Measurements from ENCODE around the gene UPF2. TPM values are rescaled to one million over a fixed set of nuclear protein-coding genes. Genes with fewer than 3 reads are reported as not detected.

The UPF2 gene
- polyA plus RNA-seq, 1 donor (not counting 4 experiments of a cell fraction or from before 2014, with no cell fraction given): 20.3 TPM

- no peaks in the 10 kb centered on the region for H3K4me1 ChIP-seq (ENCODE audit: control insufficient read depth, extremely low read depth, insufficient read depth, low read length)
- dilution Hi-C loops (cut with MboI; ENCODE audit: extremely low pct_ligation_motif_present, low sequenced_read_pairs): no loop called here
- no peak overlapping the region for H3K27ac ChIP-seq (ENCODE audit: control insufficient read depth, insufficient read depth, low read length)
- no peaks in the 10 kb centered on the region for H4K20me1 ChIP-seq (ENCODE audit: control insufficient read depth, extremely low read depth, insufficient read depth, low read length)
- no peak overlapping the region for H3K4me3 ChIP-seq (ENCODE audit: control insufficient read depth in 2 of 3, extremely low read depth in 1 of 3, insufficient read depth in 2 of 3, low read depth in 1 of 3, low read length in 3 of 3)
- H2AFZ ChIP-seq (ENCODE audit: control insufficient read depth, low read length): no peak overlapping the region
- H3K27me3 ChIP-seq (ENCODE audit: control insufficient read depth, extremely low read depth, insufficient read depth, low read length): no peaks in the 10 kb centered on the region
- H3K9ac ChIP-seq (ENCODE audit: control insufficient read depth, extremely low read depth, insufficient read depth, low read length): no peak overlapping the region
- H3K9me3 ChIP-seq (ENCODE audit: control insufficient read depth, low read depth, low read length): no peaks in the 10 kb centered on the region
- H3K4me2 ChIP-seq (ENCODE audit: control insufficient read depth, extremely low read depth, insufficient read depth, low read depth, low read length): no peak overlapping the region
- H3K79me2 ChIP-seq (ENCODE audit: control insufficient read depth, insufficient read depth, low read length): no peaks in the 10 kb centered on the region
- TF ChIP-seq EZH2 (IDR thresholded peaks at IDR 0.05; ENCODE audit: low read length) (no peak), CTCF (optimal IDR thresholded peaks at IDR 0.05 in 1 of 3, IDR thresholded peaks at IDR 0.05 in 1 of 3, conservative IDR thresholded peaks at IDR 0.05 in 1 of 3; ENCODE audit: extremely low read depth in 1 of 3, insufficient read depth in 2 of 3, low read length in 3 of 3) (no peak)
- peaks cover 6 to 21% of the 10 kb centered on the region in 2 experiments for H3K36me3 ChIP-seq (ENCODE audit: control insufficient read depth in 2 of 2, extremely low read depth in 1 of 2, insufficient read depth in 2 of 2, low read length in 2 of 2)
- no peak for FAIRE-seq
- no peak for DNase-seq (ENCODE audit: low read depth, low spot score)
- H3K9me1 ChIP-seq (ENCODE audit: control insufficient read depth, extremely low read depth, insufficient read depth, low read length): no peaks in the 10 kb centered on the region
Observed at GRCh38 chr10:12091421-12091820, 48.8 kb upstream of the UPF2 start.

- DNase-seq (ENCODE audit: low read depth, low spot score) (no peak), FAIRE-seq (no peak)
- Histone ChIP-seq H3K4me3 (ENCODE audit: control insufficient read depth in 2 of 3, extremely low read depth in 1 of 3, insufficient read depth in 2 of 3, low read depth in 1 of 3, low read length in 3 of 3) (no peak overlapping the region), H3K79me2 (ENCODE audit: control insufficient read depth, insufficient read depth, low read length) (no peaks in the 10 kb centered on the region), H3K27ac (ENCODE audit: control insufficient read depth, insufficient read depth, low read length) (no peak overlapping the region), H3K9ac (ENCODE audit: control insufficient read depth, extremely low read depth, insufficient read depth, low read length) (no peak overlapping the region), H3K9me1 (ENCODE audit: control insufficient read depth, extremely low read depth, insufficient read depth, low read length) (no peaks in the 10 kb centered on the region), H2AFZ (ENCODE audit: control insufficient read depth, low read length) (no peak overlapping the region), H3K36me3 (ENCODE audit: control insufficient read depth in 2 of 2, extremely low read depth in 1 of 2, insufficient read depth in 2 of 2, low read length in 2 of 2) (peaks cover 6 to 19% of the 10 kb centered on the region in 2 experiments), H3K9me3 (ENCODE audit: control insufficient read depth, low read depth, low read length) (no peaks in the 10 kb centered on the region), H4K20me1 (ENCODE audit: control insufficient read depth, extremely low read depth, insufficient read depth, low read length) (no peaks in the 10 kb centered on the region), H3K27me3 (ENCODE audit: control insufficient read depth, extremely low read depth, insufficient read depth, low read length) (no peaks in the 10 kb centered on the region), H3K4me1 (ENCODE audit: control insufficient read depth, extremely low read depth, insufficient read depth, low read length) (no peaks in the 10 kb centered on the region), H3K4me2 (ENCODE audit: control insufficient read depth, extremely low read depth, insufficient read depth, low read depth, low read length) (no peak overlapping the region)
- dilution Hi-C loops (cut with MboI; ENCODE audit: extremely low pct_ligation_motif_present, low sequenced_read_pairs): no loop called here
- TF ChIP-seq EZH2 (IDR thresholded peaks at IDR 0.05; ENCODE audit: low read length) (no peak), CTCF (optimal IDR thresholded peaks at IDR 0.05 in 1 of 3, IDR thresholded peaks at IDR 0.05 in 1 of 3, conservative IDR thresholded peaks at IDR 0.05 in 1 of 3; ENCODE audit: extremely low read depth in 1 of 3, insufficient read depth in 2 of 3, low read length in 3 of 3) (no peak)
Observed at GRCh38 chr10:12088919-12089318, 46.3 kb upstream of the UPF2 start.
